ES-I3 (cell line): ENCODE results near the gene OSER1.
"Not testable (repeated sequence)": the region's sequence is repeated elsewhere in the genome, so short reads cannot be mapped to it uniquely, and the experiment has no call there.

Experiments
- H3K36me3 ChIP-seq: 2 replicates; pipeline ENCODE4 v1.6.1; 2013; ENCODE audit warnings: mild to moderate bottlenecking, low read length, control low read depth, moderate library complexity; ENCODE audit not compliant: insufficient read depth
- H3K4me1 ChIP-seq: 2 replicates; pipeline ENCODE4 v1.6.1; 2013; ENCODE audit warnings: mild to moderate bottlenecking, control low read depth, low read length; ENCODE audit not compliant: insufficient read depth
- H3K9ac ChIP-seq: 2 replicates; pipeline ENCODE4 v1.6.1; 2013; ENCODE audit warnings: low read depth, mild to moderate bottlenecking, low read length, moderate library complexity
- H3K9me3 ChIP-seq: 2 replicates; pipeline ENCODE4 v1.6.1; 2013; ENCODE audit warnings: mild to moderate bottlenecking, low read length, moderate library complexity; ENCODE audit not compliant: control insufficient read depth, insufficient read depth

OSER1 gene

GRCh38 chr20:44200983-44201382 is 9.6 kb downstream of the OSER1 start:
- Histone ChIP-seq H3K9me3 (no peaks in the 10 kb centered on the region), H3K36me3 (peaks cover 22% of the 10 kb centered on the region), H3K4me1 (0 out of 2 replicates have a peak, but pooled peaks cover 4% of the 10 kb centered on the region), H3K9ac (no peak overlapping the region)

GRCh38 chr20:44200371-44200770 is 10.2 kb downstream of the OSER1 start:
- H3K36me3 ChIP-seq = peaks cover 22% of the 10 kb centered on the region
- H3K4me1 ChIP-seq = 0 out of 2 replicates have a peak, but pooled peaks cover 4% of the 10 kb centered on the region
- H3K9me3 ChIP-seq = no peaks in the 10 kb centered on the region
- H3K9ac ChIP-seq = no peak overlapping the region

- peaks cover 22% of the 10 kb centered on the region for H3K36me3 ChIP-seq
- H3K9ac ChIP-seq = no peak overlapping the region
- no peaks in the 10 kb centered on the region for H3K9me3 ChIP-seq
- H3K4me1 ChIP-seq = no peaks in the 10 kb centered on the region
Measured at GRCh38 chr20:44199877-44200276, 10.7 kb downstream of the OSER1 start.

GRCh38 chr20:44198872-44199271 is 11.7 kb downstream of the OSER1 start:
- Histone ChIP-seq H3K9me3 (no peaks in the 10 kb centered on the region), H3K9ac (no peak overlapping the region), H3K36me3 (peaks cover 22% of the 10 kb centered on the region), H3K4me1 (no peaks in the 10 kb centered on the region)

GRCh38 chr20:44196271-44196670 is 14.3 kb downstream of the OSER1 start:
- Histone ChIP-seq H3K4me1 (no peaks in the 10 kb centered on the region), H3K36me3 (peaks cover 15% of the 10 kb centered on the region), H3K9ac (no peak overlapping the region), H3K9me3 (no peaks in the 10 kb centered on the region)

- Histone ChIP-seq H3K9me3 (no peaks in the 10 kb centered on the region), H3K9ac (no peak overlapping the region), H3K4me1 (no peaks in the 10 kb centered on the region), H3K36me3 (peaks cover 15% of the 10 kb centered on the region)
Measured at GRCh38 chr20:44195605-44196004, 15.0 kb downstream of the OSER1 start.

- Histone ChIP-seq H3K4me1 (peaks cover 2% of the 10 kb centered on the region; the same call in 1 of the 2 replicates), H3K9ac (no peak overlapping the region), H3K9me3 (no peaks in the 10 kb centered on the region), H3K36me3 (peaks cover 6% of the 10 kb centered on the region; the same call in 1 of the 2 replicates)
Measured at GRCh38 chr20:44193801-44194200, 16.8 kb downstream of the OSER1 start.

GRCh38 chr20:44191640-44192039 is 18.9 kb downstream of the OSER1 start:
- not testable (repeated sequence) for H3K9me3 ChIP-seq
- peaks cover 10% of the 10 kb centered on the region for H3K4me1 ChIP-seq

GRCh38 chr20:44190197-44190852 is 20.2 kb downstream of the OSER1 start:
- H3K9ac ChIP-seq, H3K9me3 ChIP-seq, H3K36me3 ChIP-seq: not testable (repeated sequence)
- peaks cover 10% of the 10 kb centered on the region for H3K4me1 ChIP-seq

More at GRCh38 chr20:44191640-44192039, 18.9 kb downstream of the OSER1 start:
- H3K9ac ChIP-seq, H3K36me3 ChIP-seq: not testable (repeated sequence)

- Histone ChIP-seq H3K9me3 (no peaks in the 10 kb centered on the region), H3K9ac (no peak overlapping the region), H3K4me1 (peaks cover 10% of the 10 kb centered on the region), H3K36me3 (no peaks in the 10 kb centered on the region)
Measured at GRCh38 chr20:44188752-44189151, 21.8 kb downstream of the OSER1 start.

- Histone ChIP-seq H3K36me3 (no peaks in the 10 kb centered on the region), H3K4me1 (peaks cover 10% of the 10 kb centered on the region), H3K9me3 (no peaks in the 10 kb centered on the region), H3K9ac (peak overlapping the region; percentile 55)
Measured at GRCh38 chr20:44187772-44188709, 22.5 kb downstream of the OSER1 start.

- Histone ChIP-seq H3K9ac (peak within 1 kb of the TSS; percentile 55), H3K36me3 (no peaks in the 10 kb centered on the region), H3K4me1 (peaks cover 10% of the 10 kb centered on the region), H3K9me3 (no peaks in the 10 kb centered on the region)
Measured at GRCh38 chr20:44187054-44187771, 23.4 kb downstream of the OSER1 start, which contains the start of gene JPH2. Gene JPH2, minus strand, starts transcription at chr20:44187188. Its CDS starts 483 bp downstream, at chr20:44186705.

GRCh38 chr20:44186674-44187053 is 23.9 kb downstream of the OSER1 start:
- H3K9ac ChIP-seq = peak overlapping the region; percentile 55
- no peaks in the 10 kb centered on the region for H3K36me3 ChIP-seq
- peaks cover 13% of the 10 kb centered on the region for H3K4me1 ChIP-seq

GRCh38 chr20:44186201-44186600 is 24.4 kb downstream of the OSER1 start:
- Histone ChIP-seq H3K36me3 (no peaks in the 10 kb centered on the region), H3K9ac (no peak overlapping the region; the same call in 1 of the 2 replicates), H3K4me1 (peaks cover 18% of the 10 kb centered on the region), H3K9me3 (no peaks in the 10 kb centered on the region)

More at GRCh38 chr20:44186674-44187053, 23.9 kb downstream of the OSER1 start:
- H3K9me3 ChIP-seq = no peaks in the 10 kb centered on the region
